ENCODE data around the gene NEGR1. TPM values are rescaled to one million over a fixed set of nuclear protein-coding genes. Genes with fewer than 3 reads are reported as not detected.

NEGR1 gene
- total and polyA plus RNA-seq, 2 donors (not counting 3 experiments of a cell fraction or from before 2014, with no cell fraction given) = 6.8 to 21.8 TPM

GRCh38 chr1:72324451-72324850 lies 42.1 kb upstream of the NEGR1 start:
- Histone ChIP-seq H3K4me1 (ENCODE audit: control insufficient read depth, extremely low read depth, insufficient read depth, low read length) (no peaks in the 10 kb centered on the region), H4K20me1 (replicated peaks; ENCODE audit: control insufficient read depth, extremely low read depth, insufficient read depth, low read length) (no peaks in the 10 kb centered on the region), H3K9ac (replicated peaks; ENCODE audit: extremely low read depth, insufficient read depth, low read length) (no peak overlapping the region), H3K36me3 (ENCODE audit: control insufficient read depth in 2 of 2, extremely low read depth in 1 of 2, insufficient read depth in 2 of 2, low read length in 2 of 2) (no peaks in the 10 kb centered on the region), H3K4me3 (replicated peaks in 1 of 3; ENCODE audit: insufficient read depth in 1 of 3, low read depth in 1 of 3, low read length in 3 of 3) (no peak overlapping the region), H2AFZ (ENCODE audit: low read depth, low read length) (no peak overlapping the region), H3K27me3 (ENCODE audit: control insufficient read depth in 2 of 2, insufficient read depth in 2 of 2, low read length in 2 of 2) (no peaks in the 10 kb centered on the region), H3K27ac (ENCODE audit: insufficient read depth, low read depth, low read length) (no peak overlapping the region), H3K9me1 (replicated peaks; ENCODE audit: control insufficient read depth, extremely low read depth, insufficient read depth, low read length) (no peaks in the 10 kb centered on the region), H3K79me2 (ENCODE audit: control insufficient read depth, insufficient read depth, low read length) (no peaks in the 10 kb centered on the region), H3K9me3 (replicated peaks; ENCODE audit: control insufficient read depth, insufficient read depth, low read length) (no peaks in the 10 kb centered on the region), H3K4me2 (ENCODE audit: insufficient read depth, low read length) (no peak overlapping the region)
- dilution Hi-C loops (cut with MboI; ENCODE audit: extremely low pct_ligation_motif_present, low sequenced_read_pairs) = no loop called here
- TF ChIP-seq FOS (IDR thresholded peaks at IDR 0.05; ENCODE audit: borderline replicate concordance, insufficient read depth, low read length) (no peak), POLR2A (IDR thresholded peaks at IDR 0.05; ENCODE audit: low read depth, low read length) (no peak), EZH2 (IDR thresholded peaks at IDR 0.05; ENCODE audit: borderline replicate concordance, low read depth, low read length, severe bottlenecking) (no peak), POLR2AphosphoS5 (IDR thresholded peaks at IDR 0.05; ENCODE audit: insufficient read depth, low read depth, low read length) (no peak), GATA2 (IDR thresholded peaks at IDR 0.05; ENCODE audit: insufficient read depth, insufficient read length, low read depth, low read length) (no peak), MAX (IDR thresholded peaks at IDR 0.05; ENCODE audit: insufficient read depth, insufficient read length) (no peak), MYC (IDR thresholded peaks at IDR 0.05; ENCODE audit: low read depth, low read length) (no peak), JUN (IDR thresholded peaks at IDR 0.05; ENCODE audit: borderline replicate concordance, insufficient read depth, insufficient read length, low read depth) (no peak)
- TF ChIP-seq, protein P1, sequence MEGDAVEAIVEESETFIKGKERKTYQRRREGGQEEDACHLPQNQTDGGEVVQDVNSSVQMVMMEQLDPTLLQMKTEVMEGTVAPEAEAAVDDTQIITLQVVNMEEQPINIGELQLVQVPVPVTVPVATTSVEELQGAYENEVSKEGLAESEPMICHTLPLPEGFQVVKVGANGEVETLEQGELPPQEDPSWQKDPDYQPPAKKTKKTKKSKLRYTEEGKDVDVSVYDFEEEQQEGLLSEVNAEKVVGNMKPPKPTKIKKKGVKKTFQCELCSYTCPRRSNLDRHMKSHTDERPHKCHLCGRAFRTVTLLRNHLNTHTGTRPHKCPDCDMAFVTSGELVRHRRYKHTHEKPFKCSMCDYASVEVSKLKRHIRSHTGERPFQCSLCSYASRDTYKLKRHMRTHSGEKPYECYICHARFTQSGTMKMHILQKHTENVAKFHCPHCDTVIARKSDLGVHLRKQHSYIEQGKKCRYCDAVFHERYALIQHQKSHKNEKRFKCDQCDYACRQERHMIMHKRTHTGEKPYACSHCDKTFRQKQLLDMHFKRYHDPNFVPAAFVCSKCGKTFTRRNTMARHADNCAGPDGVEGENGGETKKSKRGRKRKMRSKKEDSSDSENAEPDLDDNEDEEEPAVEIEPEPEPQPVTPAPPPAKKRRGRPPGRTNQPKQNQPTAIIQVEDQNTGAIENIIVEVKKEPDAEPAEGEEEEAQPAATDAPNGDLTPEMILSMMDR (IDR thresholded peaks at IDR 0.05; ENCODE audit: extremely low read depth in 1 of 2, insufficient read depth in 1 of 2, low read depth in 1 of 2, low read length in 2 of 2) = no peak
- ChIA-PET POLR2A (no interaction called here), CTCF (no interaction called here)
- no peak for FAIRE-seq
- no peak for DNase-seq (ENCODE audit: low read depth, low spot score)
- intact Hi-C loops (cut with micrococcal nuclease) = no loop called here
- no TSS peak for BruUV-seq (replicated peaks)
